GM21526 (cell line): Measurements from ENCODE around the gene C2orf92.
"Not testable (repeated sequence)": the region's sequence is repeated elsewhere in the genome, so short reads cannot be mapped to it uniquely, and the experiment has no call there.

Source experiments
- ATAC-seq: cut with Tn5 transposase; IDR thresholded peaks from one replicate; pipeline ENCODE4 v1.9.1; 2021; ENCODE audit warnings: moderate library complexity; ENCODE audit not compliant: unreplicated experiment, low FRiP score

C2orf92 gene

DNA sequence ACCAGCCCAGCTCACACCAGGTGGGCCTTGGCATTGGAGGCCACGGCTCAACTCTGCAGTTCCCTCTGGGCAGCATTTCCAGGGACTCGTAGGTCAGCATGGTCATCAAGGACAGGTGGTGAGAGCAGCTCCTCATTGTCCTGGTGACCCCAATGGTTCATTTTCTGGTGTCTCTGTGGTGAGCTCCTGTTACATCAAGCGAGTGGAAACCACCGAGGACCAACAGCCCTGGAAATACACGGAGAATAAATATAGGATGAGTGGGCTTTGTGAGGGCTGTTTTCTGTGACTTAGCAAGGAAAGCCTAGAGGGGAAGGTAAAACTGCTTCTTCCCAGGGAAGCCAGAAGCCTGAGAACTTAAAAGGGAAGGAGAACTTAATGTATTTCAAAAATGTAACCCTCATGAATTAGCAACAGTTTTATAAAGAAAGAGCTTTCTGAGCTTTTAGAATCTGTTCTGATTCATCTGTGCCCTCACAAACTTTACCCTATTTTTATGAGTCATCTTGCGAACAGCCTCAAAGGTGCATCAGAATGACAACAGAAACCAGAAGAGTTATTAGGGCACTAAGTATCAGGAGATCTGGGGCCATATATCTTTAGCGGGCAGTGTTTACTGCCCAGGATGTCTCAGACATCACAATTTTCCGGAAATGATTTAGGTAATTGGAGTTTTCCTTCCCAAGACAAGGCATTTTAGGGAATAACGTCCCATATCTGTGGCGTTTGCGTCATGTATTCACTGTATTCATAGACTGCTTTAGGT, 18.7 kb downstream of the C2orf92 start:
- ATAC-seq: no peak

- no peak for ATAC-seq
These were observed 21.7 kb downstream of the C2orf92 start for GRCh38 chr2:97691166-97691565.

DNA sequence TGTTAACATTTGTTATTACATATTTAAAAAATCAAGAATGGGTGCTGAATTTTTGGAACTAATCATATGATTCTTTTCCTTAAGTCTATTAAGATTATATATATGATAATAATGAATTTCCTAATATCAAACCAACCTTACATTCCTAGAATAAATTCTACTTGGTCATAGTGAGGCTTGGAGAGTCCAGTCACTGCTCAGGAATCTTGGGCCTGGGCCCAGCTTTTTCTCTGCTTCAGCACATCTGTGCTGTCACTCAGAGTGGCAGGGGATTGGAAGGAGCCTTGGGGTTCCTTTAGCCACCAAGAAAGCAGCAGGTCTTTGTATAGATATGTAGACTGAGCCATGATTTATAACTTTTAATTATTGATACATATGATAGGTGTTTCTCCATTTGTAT, 24.0 kb downstream of the C2orf92 start:
- no peak for ATAC-seq

GRCh38 chr2:97695744-97696143, 26.2 kb downstream of the C2orf92 start:
- ATAC-seq: no peak

DNA sequence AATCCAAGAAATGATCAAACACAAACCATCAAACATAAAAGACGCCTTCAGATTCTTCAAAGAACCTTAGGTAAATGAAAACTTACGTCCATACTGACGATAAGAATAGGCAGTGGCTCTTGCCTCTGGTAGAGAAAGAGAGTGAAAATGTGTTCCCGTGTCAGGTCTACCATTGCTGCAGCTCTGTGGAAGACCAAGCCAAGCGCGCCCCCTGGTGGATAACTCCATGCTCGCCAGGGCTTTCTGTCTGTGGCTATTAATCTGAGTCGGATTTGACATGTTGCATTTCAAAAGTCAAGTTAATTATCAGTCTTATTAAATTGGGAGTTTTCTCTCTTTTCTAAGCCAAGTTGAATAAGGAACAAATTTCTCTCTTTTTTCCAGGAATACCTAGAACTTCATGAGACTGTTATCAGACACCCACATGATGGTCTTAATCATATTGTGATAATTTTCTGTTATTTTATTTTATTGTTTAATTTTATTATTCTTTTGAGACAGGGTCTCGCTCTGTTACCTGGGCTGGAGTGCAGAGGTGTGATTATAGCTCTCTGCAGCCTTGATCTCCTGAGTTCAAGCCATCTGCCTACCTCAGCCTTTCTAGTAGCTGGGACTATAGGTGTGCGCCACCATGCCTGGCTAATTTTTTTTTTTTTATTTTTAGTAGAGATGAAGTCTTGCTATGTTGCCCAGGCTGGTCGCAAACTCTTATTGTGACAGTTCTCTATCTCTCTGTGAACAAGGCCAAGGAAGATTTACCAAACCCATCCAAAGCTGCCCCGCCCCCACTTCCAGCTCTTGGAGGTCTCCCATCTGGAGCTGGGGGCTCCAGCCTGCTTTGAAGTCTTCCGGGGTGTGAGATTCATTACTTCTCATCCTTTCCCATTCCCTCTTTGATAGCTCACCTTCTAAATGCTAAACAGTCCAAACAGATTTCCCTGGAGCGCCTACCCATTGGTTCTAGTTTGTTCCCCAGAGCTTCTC, 28.0 kb downstream of the C2orf92 start:
- ATAC-seq: no peak

DNA sequence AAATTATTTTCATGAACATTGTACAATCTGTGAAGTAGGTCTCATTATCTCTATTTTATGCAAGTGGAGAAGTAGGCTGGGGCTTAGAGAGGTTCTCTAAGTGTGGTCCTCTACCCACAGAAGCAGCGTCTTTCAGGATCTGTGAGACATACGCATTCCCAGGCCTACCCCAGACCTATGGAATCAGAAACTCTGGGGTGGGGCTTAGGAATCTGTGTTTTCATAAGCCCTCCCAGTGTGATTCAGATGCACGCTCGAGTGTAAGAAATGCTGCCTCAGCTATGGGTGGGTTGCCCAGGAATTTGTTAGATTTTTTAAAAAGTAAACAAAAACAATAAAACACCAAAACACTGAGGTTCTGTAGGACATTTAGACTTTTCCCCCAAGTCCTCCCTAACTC, 29.0 kb downstream of the C2orf92 start:
- ATAC-seq: no peak

DNA sequence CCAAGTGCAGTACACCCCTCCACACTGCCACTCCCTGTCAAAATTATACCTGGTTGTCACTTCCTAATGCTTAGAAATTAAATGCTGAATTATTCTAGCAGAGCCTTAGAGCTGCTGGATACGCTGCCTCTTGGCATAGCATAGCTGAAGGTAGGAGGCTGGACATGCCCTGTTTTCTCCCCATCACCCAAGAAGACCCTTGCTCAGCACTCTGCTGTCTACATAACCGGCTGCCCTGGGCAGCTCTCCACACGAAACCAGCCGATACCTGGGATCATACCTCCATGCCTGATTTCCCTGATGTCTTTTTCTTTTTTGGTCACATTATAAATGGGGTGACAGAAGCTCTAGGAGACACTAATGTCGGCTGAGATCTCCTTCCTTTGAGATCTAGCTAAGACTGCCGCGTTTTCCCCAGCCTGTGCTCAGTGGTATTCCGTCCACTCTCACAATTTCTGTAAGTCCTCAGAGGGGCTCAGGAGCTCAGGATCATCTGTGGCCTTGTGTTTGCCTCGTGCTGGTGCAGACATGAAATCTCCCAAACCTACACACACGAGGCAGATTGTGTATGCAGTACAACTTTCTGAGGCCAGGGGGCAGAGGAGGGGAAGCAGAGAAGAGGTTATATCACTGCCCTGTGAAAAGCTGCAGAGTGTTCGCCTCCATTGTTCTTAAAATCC, 30.4 kb downstream of the C2orf92 start:
- no peak for ATAC-seq

DNA sequence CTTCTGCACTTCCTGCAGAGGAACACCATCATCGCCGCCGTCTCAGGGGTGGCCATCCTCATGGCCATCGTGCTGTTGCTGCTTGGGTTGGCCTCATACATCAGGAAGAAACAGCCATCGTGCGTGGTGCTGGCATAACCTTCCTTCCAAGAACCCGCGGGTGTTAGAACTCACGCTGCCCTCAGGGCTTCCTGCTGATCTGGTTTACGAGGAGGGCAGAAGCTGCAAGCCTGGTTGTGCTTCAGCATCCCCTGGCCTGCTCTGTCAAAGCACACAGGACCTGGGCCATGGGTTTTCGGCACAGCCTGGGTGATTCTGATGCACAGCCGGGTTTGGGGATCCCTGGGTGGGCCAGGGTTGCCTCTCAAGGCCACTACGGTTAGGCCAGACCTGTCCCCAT, 31.7 kb downstream of the C2orf92 start:
- ATAC-seq: no peak

GRCh38 chr2:97701851-97702465, 32.4 kb downstream of the C2orf92 start:
- ATAC-seq: no peak

DNA sequence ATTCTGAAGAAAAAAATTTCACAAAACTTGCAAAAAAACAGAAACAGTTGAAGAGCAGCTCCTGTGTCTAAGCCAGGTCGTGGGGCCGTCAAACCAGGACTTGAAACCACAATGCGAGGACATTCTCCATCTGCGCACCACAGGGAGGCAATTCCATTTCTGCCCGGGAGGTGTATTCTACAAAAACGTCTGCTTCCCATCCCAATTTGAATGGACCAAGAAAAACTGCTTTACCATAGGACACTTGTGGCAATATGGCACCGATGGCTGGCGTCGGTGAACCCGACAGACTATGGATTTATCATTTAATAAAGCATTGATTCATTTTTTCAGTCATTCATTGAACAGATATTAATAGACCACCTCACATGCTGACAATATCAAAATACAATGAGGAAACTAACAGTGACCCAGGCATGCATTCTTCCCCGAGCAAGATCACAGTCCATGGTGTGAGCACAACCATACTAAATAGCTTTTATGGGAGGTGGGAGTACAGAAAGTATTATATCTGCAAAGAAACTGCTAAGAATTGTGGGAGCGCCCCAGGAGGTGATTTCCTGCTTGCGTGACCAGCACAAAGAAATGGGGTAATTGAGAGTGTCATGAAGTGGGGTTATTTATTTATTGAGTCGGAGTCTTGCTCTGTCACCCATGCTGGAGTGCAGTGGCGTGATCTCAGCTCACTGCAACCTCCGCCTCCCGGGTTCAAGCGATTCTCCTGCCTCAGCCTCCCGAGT, 33.4 kb downstream of the C2orf92 start:
- no peak for ATAC-seq

DNA sequence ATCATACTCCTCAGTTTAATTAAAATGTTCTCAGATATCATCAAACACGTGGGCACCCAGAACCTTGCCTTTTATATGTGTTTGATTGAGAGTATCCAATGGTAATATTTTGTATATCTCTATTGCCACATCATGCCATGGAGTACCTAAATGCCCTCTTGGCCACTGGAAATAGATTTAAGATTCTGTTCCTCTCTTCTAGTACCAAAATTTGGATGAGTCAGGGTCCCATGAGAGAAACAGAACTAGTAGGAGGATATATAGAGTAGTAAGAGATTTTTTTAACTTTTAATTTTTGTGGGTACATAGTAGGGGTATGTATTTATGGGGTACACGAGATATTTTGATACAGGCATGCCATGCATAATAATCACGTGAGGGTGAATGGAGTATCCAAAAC, 34.2 kb downstream of the C2orf92 start:
- ATAC-seq: no peak

DNA sequence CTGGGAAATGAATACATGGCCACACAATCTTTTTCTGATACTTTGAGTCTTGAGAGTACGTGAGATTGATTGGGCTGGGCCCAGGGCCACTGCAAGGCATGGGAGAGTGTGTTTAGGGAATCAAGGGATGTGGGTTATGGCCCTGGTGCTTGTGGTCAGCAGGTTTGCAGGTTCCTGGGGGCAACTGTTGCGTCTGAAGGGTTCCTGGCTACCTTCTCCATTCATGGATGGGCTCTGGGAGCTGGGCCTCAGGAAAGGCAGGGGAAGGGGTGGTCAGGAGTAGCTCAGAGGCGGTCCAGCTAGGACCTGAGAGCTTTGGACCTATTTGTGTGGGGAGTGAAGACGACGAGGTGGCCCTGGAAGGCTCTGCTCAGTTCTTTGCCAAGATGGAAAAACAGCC, 35.5 kb downstream of the C2orf92 start:
- no peak for ATAC-seq

- no peak for ATAC-seq
These were observed 36.6 kb downstream of the C2orf92 start for GRCh38 chr2:97706112-97706511.

- no peak for ATAC-seq
These were observed 37.3 kb downstream of the C2orf92 start for GRCh38 chr2:97706708-97707345.

DNA sequence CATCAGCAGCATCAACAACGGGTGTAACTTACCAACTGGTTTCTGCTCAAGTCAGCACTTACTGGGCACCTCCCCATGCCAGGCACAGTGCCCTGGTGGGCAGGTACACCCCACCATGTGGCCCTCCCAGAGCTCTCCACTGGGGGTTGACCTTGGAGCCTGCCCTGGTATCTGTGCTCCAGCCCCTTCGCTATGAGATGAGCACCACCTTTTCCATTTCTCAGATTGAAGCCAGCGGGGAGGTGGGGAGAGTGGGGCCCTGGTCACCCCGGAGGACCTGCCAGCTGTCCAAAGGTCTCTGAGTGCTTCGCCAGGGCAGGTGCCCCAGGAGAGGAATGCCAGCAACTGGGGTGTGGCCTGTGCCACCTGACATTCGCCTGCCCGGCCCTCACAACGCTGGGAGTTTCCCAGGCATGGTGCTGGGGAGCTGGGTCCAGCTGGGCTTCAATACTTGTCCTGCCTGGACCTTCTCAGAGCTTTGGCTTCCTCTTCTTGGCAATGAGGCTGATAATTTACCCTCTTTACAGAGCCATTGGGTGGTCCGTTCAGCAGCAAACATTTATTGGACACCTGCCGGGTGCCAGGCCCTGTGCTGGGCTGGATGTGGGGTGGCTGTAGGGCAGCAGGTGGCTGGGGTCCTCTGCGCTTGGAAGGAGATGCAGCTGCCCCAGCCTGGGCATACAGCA, 38.0 kb downstream of the C2orf92 start:
- ATAC-seq: no peak

- ATAC-seq: no peak
These were observed 38.5 kb downstream of the C2orf92 start for GRCh38 chr2:97708048-97708380.

DNA sequence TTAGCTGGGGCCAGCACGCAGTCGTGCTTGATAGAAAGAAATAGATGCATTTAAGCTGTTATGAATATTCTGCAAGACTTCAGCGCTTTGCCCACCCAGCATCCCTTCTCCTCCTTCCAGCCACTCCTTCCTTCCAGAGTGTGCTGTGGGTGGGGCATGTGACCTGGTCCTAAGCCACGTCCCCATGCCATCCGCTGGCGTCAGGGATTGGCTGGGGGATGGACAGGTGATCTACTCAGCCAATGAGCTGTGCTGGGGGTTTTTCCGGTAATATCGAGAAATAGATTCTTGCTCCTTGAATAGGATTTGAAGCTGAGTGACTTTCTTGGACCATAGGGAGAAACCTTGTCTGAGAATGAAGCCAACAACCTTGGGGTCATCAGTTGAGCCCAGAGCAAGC, 39.1 kb downstream of the C2orf92 start:
- ATAC-seq: no peak

DNA sequence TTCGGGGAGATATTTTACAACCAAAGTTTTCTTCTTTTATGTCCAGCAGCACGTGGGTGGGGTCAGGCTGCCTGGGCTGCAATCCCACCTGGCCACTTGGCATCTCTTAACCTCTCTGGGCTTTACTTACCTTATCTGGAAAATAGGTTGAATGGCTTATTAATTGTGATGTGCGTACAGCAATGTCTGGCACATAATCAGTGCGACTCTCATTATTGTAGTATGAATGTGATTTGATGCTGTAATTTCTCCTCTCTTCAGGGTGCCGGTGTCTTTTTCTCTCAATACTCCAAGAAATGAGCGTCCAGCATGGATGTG, 41.8 kb downstream of the C2orf92 start:
- no peak for ATAC-seq

GRCh38 chr2:97712175-97712574, 42.7 kb downstream of the C2orf92 start:
- ATAC-seq: not testable (repeated sequence)
